GM19467 (cell line): Measurements from ENCODE around the gene NRARP.

Experiments used
- ATAC-seq: cut with Tn5 transposase; IDR thresholded peaks from one replicate; pipeline ENCODE4 v1.9.1; 2021; ENCODE audit warnings: mild to moderate bottlenecking, moderate library complexity; ENCODE audit not compliant: unreplicated experiment

Gene NRARP

DNA sequence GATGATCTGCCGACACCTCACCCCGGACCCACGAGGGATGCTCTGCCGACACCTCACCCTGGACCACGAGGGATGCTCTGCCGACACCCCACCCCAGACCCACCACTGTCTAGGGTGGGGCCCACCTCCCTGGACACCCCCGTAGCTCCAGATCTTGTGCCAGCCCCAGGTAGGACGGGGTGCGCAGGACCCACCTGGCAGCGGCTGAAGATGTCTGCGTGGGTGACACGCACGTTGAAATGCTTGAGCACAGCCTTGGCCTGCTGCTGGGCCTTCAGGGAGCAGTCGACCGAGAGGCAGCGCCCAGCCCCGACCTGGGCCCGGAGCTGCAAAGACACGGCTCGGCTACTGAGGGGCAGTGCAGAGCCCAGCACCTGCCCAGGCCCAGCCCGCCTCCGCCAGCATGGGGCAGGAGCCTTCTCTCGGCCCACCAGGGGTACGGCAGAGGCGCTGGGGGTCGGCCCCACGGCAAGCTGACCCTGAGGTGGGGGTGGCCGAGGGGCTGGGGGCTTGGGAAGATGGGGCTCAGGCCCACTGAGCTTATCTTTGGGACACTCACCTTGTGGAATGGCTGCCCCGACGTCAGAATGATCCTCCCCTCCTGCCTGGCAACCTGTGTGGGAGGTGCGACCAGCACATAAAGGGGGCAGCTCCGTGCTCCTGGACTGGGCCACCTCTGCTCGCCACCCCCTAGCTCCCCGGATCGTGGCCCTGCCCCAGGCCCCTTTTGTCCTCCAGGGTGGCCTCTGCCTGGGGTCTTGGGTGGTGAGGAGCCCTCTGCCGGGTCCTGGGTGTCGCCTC lies 21.7 kb upstream of the NRARP start:
- ATAC-seq: no peak

DNA sequence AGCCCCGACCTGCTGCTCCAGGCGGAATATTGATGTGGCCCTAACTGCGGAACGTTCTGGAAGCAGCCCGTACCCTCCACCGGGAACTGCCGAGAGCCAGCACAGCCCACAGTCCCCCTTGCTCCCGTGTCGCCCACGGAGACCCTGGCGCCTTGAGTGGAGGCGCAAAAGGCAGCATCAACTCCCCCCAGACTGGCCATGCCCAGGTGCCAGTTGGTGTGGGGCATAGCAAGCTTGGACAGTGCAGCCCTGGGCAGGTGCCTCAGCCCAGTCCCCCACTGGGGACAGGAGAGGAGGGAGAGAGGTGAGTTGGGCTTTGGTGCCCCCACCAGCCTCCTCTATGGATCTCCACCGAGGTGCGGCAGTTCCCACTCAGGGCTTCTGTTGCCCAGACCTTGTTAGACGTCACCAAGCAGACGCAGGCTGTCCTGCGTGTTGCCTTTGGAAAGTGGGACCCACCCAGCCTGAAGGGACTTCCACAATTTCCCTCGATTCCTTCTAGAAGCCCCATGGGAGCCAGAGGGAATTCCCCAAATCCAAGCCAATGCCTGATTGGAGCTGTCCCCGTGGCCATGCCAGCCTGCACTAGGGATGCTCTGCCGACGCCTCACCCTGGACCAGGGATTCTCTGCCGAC lies 19.8 kb upstream of the NRARP start:
- no peak for ATAC-seq

DNA sequence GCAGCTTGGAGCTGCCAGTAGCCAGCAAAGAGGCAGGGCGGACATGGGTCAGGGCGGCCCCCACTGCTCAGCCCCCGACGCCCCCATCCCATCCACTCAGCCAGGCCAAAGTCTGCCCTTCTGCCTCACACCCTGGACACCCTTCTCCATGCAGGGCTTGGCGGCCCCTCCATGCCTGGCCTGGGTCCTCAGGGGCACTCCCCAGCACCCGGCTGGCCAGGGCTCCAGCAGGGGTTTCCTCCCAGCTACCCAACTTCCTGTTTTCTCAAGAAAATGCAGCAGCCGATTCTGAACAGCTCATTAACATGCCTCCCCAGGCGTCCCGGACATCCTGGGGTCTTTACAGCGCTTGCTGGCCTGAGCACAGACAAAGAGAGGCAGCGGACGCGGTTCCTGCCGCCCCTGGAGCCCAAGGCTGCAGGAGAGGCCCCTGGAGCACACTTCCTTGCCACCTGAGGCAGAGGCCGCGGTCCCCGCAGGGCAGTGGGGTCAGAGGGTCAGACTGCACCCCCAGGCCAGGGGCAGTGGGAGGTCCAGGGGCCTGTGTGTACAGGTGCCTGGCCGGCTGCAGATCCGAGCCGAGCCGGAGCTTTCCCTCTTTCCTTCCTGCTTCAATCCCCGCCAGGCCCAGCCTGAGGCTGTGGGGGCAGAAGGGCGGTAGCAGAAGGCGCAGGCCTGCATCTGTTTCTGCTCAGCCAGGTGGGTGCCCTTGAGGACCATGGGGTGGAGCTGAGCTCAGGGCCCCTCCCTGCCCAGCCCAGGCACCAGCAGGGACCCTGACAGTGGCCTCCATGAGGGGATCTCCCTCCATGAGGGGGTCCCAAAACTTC lies 18.7 kb upstream of the NRARP start:
- ATAC-seq: no peak

- no peak for ATAC-seq
These were observed 17.9 kb upstream of the NRARP start for GRCh38 chr9:137319739-137320551.

DNA sequence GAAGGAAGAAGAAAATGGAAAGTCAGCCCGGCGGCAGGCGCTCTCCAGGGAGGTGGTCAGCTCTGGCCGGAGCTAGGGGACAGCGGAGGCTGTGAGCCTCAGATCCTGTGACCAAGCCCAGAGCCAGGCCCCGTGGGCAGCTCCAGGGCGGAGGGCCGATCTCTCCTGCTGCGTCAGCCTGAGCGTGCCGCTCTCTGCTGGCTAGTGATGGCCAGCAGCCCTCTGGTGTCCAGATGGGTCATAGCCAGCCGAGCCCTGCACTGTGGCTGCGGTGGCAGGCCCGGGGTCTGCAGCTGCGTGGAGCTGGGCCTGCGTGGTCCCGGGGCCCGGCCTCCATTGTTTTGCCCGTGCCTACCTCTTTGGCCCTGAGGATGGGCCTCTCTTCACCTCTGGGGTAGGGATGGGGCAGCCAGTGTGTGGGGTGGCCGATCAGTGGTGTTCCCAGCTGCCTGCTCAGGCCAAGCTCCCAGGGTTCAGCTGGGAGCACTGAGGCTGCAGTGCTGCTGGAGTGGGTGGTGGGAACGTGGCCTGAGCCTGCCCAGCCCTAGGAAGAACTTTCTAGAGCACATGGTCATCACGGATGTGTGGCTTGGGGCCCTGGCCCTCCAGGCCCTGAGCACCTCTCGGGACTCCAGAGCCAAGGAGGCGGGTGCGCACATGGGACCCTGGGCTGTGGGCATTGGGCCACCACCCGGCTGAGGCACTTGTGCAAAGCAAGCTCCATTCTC lies 17.1 kb upstream of the NRARP start:
- no peak for ATAC-seq

GRCh38 chr9:137318602-137319001 lies 16.5 kb upstream of the NRARP start:
- ATAC-seq: no peak

DNA sequence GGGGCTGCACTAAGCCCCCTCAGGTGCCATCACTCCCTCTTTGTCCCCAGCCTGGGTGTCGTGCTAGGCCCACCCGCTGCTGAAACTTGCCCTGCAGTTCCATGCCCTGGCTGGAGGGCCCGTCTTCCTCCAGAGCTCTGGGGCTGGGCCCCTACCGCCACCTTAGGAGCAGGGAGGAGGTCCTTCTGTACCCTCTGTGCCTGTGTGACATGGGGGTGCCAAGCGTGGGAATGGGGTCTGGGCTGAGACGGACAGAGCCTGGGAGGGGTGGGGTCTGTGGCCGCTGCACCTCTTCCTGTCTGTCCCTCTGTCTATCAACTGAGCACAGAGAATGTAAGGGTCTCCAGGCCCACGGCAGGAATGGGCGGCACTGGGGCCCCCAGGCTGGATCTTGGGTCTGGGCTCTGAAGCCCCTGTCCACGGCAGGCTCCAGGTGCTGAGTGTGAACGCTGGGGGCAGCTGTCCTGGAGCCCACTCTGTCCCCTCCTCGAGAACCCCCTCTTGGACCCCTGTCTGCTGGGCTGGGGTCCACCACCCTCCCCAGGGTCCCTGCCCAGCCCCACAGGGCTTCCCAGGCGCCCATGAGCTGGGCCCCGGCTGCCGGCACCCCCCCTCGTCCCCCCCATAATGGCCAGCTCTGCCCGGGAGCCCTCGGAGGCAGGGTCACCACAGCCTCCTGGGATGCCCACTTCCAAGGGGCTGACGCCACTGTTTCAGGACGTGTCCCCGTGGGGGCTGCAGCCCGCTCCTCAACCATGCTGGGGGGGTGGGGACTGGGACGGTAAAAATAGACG lies 15.8 kb upstream of the NRARP start:
- no peak for ATAC-seq

DNA sequence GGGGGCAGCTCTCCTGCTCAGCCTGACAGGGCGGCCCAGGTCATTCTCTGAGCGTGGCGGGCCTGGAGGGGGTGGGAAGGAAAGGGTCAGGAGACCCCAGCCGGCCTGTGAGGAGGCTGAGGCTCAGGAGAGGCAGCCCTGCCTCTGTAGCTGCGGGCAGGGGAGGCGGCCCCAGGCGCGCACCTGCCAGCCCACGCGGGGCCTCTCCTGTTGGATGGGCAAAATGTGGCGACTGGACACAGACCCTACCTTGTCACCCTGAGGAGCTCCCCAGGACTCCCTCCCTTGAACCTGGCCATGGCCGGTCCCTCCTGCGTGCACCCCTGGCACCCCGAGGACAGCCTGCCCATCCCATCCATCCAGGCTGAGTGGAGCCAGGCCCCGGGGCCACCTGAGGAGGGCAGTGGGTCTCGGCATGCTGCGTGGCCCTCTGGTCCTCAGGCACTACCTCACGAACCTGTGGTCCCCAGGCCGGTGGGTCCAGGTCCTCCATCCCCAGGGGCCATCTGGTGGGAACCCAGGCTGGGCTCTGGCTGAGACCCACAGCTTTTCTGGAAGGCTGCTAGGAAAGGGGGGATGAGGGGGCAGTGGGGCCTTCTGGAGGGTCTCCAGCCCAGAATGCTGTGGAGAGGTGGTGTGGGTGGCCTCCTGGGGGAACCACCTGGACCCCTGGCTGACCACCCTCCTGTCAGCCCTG lies 15.1 kb upstream of the NRARP start:
- no peak for ATAC-seq

DNA sequence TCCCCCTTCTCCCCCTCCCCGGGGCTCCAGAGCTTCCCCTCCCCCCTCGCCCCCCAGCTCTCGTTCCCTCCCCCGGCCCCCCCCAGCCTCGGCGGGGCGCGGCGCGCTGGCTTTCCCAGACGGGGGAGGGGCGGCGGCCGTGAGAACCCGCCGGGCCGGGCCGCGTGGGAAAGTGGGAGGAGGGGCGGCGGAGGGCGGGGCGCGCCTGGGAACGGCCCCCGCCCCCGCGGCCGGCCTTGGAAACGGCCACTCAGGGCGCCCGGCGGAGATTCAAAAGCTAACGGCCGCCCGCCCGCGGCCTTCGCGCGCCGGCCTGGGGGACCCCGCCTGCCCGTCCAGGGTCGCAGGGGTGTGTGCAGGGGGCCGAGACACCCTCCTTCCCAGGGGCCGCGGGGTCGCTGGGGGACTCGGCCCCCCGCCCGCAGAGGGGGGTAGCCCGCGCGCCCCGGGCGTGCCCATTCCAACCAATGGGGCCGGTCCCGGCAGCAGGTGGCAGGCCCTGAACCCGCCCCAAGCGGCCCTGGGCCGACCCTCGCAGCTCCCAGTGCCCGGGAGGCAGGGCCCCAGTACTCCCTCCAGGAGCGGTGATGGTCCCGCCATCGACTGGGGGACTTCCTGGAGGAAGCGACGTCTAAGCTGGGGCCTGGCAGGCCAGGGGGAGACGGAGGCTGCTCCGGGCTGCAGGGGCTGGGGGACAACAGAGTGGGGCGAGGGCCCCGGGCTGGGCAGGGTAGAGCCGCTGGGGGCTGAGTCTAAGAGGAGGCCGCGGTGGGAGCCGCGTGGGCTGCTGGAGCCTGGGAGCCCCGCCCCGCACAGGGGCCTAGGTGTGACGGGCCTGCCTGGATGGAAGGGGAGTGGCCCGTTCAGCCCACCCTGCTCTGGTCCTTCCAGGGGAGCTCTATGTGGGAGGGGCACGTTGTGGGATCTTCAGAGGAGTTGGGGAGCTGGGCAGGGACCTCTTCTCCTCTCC lies 14.2 kb upstream of the NRARP start:
- ATAC-seq: no peak

- ATAC-seq: no peak
These were observed 13.5 kb upstream of the NRARP start for GRCh38 chr9:137315581-137316011.

- ATAC-seq: no peak
These were observed 12.8 kb upstream of the NRARP start for GRCh38 chr9:137314561-137315560.

DNA sequence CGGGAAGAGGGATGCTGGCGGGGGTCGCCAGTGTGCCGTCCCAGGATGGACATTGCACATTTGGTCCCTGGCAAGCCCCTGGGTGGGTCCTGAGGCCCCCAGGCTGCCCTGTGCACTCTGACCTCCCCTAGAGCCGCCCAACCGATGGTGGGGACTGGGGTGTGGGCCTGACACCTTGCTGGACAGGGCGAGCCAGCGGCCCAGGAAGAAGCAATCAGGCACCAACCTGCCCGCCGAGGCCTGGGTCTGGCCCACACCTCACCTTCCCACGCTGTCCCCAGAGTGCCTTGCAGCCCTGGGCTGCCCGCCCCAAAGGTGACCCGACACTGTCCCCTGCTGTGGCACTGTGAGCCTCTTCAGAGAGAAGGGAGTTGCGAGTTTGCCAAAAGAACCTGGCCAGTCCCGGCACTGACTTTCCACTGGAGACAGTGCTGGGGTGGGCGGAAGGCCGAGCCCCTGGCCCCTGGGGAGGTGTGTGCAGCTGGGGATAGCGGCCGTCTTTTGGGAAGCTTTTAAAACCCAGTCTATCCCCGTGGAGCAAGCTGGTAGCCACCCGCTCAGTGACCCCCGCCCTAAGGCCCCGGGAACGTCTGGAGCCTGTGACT lies 12.0 kb upstream of the NRARP start:
- no peak for ATAC-seq

DNA sequence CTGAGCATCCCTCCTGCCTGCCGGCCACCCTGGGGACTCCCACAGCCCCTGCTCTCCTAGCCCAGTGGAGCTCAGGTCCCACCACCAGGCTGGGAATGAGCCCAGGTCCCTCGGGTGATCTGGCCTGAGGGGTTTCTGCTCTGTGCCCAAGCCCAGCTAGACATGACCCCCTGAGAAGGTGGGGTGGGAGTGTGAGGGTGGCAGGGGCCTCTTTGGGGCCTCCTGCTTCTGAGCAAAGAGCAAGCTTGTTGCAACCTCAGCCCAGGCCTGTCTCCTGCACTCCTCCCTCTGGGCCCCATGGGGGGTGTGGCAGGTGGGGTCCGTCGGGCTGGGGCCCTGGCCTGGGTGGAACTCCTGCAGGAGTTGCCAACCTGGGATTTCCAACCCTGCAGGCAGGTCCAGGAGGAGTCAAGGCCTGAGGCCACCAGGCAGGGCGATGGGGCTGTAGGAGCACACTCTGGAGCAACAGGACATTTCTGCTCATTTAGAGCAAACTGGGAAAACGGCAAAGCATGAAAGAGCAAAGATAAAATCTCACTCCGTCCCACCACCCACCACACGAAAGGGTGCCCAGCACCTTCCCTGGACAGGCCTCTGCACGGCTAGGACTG lies 11.4 kb upstream of the NRARP start:
- no peak for ATAC-seq

GRCh38 chr9:137312852-137313325 lies 10.8 kb upstream of the NRARP start:
- ATAC-seq: no peak
